Measurements from ENCODE around the gene COG8. TPM values are rescaled to one million over a fixed set of nuclear protein-coding genes. Genes with fewer than 3 reads are reported as not detected.
A peak's percentile ranks its signal among the peaks of the same experiment; 100 is the strongest.

COG8 gene
- total and polyA plus RNA-seq, 2 of the 8 experiments (the other 6 are each of a cell fraction or from before 2014, with no cell fraction given): 49.1 to 55.6 TPM

GRCh38 chr16:69329369-69330285 lies 9.7 kb downstream of the COG8 start:
- H3K79me2 ChIP-seq (ENCODE audit: control insufficient read depth in 1 of 2, insufficient read depth in 2 of 2, low read length in 2 of 2): peaks cover 9 to 49% of the 10 kb centered on the region in 2 experiments
- no peak overlapping the region for H2BK120ac ChIP-seq (replicated peaks; ENCODE audit: low read depth, low read length)
- ChIA-PET POLR2A (ENCODE audit: partially characterized antibody) (interaction anchor here (0.5 to 29.8 kb wide), 17 partner anchors 7 to 742 kb away, joined by 3 to 497 read pairs (median 4); partner anchors contain the start of genes CDH3, CHTF8, COG8 and NIP7), CTCF (ENCODE audit: partially characterized antibody) (interaction anchor here (1.1 to 2.4 kb wide), 3 partner anchors 9 to 428 kb away, joined by 3 to 7 read pairs (median 4); partner anchors contain the start of gene VPS4A)
- no peaks in the 10 kb centered on the region for H3K27me3 ChIP-seq (replicated peaks in 1 of 4; ENCODE audit: control insufficient read depth in 3 of 4, extremely low read depth in 1 of 4, insufficient read depth in 3 of 4, low read length in 3 of 4)
- peak overlapping the region; percentile 41 to 98 (median 86) for H3K9ac ChIP-seq (replicated peaks in 1 of 4; ENCODE audit: extremely low read depth in 1 of 4, low read depth in 3 of 4, low read length in 3 of 4)
- H2BK12ac ChIP-seq (ENCODE audit: low read depth, low read length): no peak overlapping the region
- peak overlapping the region; percentile 65; the same call in 1 of the 2 replicates for H3K27ac ChIP-seq (ENCODE audit: low read depth, low read length)
- peaks cover 17 to 69% (median 34%) of the 10 kb centered on the region in 4 experiments for H3K36me3 ChIP-seq (ENCODE audit: control insufficient read depth in 2 of 4, insufficient read depth in 4 of 4, low read length in 3 of 4)
- no peak overlapping the region for H2BK20ac ChIP-seq (ENCODE audit: low read length)
- H4K8ac ChIP-seq (ENCODE audit: extremely low read depth, insufficient read depth, low read length): peak overlapping the region; percentile 89; the same call in 1 of the 2 replicates
- WGBS, 2 experiments (ENCODE audit: extremely low coverage in 1 of 2, insufficient coverage in 1 of 2, insufficient read length in 1 of 2, insufficient replicate concordance in 2 of 2, low coverage in 1 of 2, low lambda C conversion rate in 2 of 2, missing lambda C conversion rate in 1 of 2): 9% methylated on average over 70 of the region's 77 CpGs; no CpG with 5 or more reads in 1 of the 2 experiments
- H3K4me2 ChIP-seq (ENCODE audit: insufficient read depth in 1 of 2, low read depth in 2 of 2, low read length in 2 of 2): peak overlapping the region; percentile 88 to 97
- H3K23me2 ChIP-seq (ENCODE audit: low read depth, low read length): peaks cover 11% of the 10 kb centered on the region; the same call in 1 of the 2 replicates
- no peak overlapping the region for H2AFZ ChIP-seq (ENCODE audit: low read length)
- no peak overlapping the region for H2BK15ac ChIP-seq (ENCODE audit: low read length)
- H2AK5ac ChIP-seq (ENCODE audit: low read depth, low read length): no peak overlapping the region
- no peak overlapping the region for H3K23ac ChIP-seq (ENCODE audit: insufficient read length)
- H3K4me3 ChIP-seq (ENCODE audit: extremely low read depth in 1 of 4, insufficient read depth in 2 of 4, low read depth in 3 of 4, low read length in 4 of 4): peak overlapping the region; percentile 49 to 93 (median 86)
- peaks cover 17% of the 10 kb centered on the region for H3K79me1 ChIP-seq (ENCODE audit: low read depth, low read length)
- DNase-seq (ENCODE audit: low read depth in 1 of 2, low spot score in 2 of 2) (no peak), FAIRE-seq (no peak)
- H3K4me1 ChIP-seq (replicated peaks in 1 of 4; ENCODE audit: control insufficient read depth in 3 of 4, insufficient read depth in 4 of 4, low read length in 3 of 4): peaks cover 6 to 19% (median 12%) of the 10 kb centered on the region in 4 experiments
- peak overlapping the region; percentile 70 for H3K4ac ChIP-seq (replicated peaks; ENCODE audit: insufficient read length, low read depth, low read length)
- H4K5ac ChIP-seq (ENCODE audit: insufficient read length, low read depth, low read length): peak overlapping the region; percentile 78
- H3K56ac ChIP-seq (replicated peaks; ENCODE audit: insufficient read length, low read depth, low read length): peak overlapping the region; percentile 55
- H2BK5ac ChIP-seq (ENCODE audit: low read depth, low read length): peak overlapping the region; percentile 66; the same call in 1 of the 2 replicates
- H4K91ac ChIP-seq (replicated peaks; ENCODE audit: insufficient read length, low read length): peak overlapping the region; percentile 47
- no peaks in the 10 kb centered on the region for H3K9me3 ChIP-seq (ENCODE audit: insufficient read depth in 2 of 2, low read depth in 1 of 2, low read length in 1 of 2)
- no peak overlapping the region for H3K14ac ChIP-seq (ENCODE audit: insufficient read length)
- peaks cover 10 to 30% of the 10 kb centered on the region in 2 experiments for H4K20me1 ChIP-seq (replicated peaks in 1 of 2; ENCODE audit: control insufficient read depth in 1 of 2, insufficient read depth in 2 of 2, low read length in 2 of 2)
- peak overlapping the region; percentile 87 for H3K18ac ChIP-seq (ENCODE audit: extremely low read depth, low read length)
- TF ChIP-seq SIN3A (conservative IDR thresholded peaks at IDR 0.05 in 1 of 2, IDR thresholded peaks at IDR 0.05 in 1 of 2; ENCODE audit: low read depth in 1 of 2, low read length in 2 of 2) (0 out of 4 replicates have a peak, but pooled peaks of 1 of the 2 experiments have one; percentile 73), HDAC6 (IDR thresholded peaks at IDR 0.05; ENCODE audit: low read depth, low read length) (no peak), KDM4A (IDR thresholded peaks at IDR 0.05; ENCODE audit: low read depth, low read length, severe bottlenecking) (peak; percentile 66), SRF (IDR thresholded peaks at IDR 0.05; ENCODE audit: low read depth, low read length) (no peak), RNF2 (IDR thresholded peaks at IDR 0.05; ENCODE audit: borderline replicate concordance, low read depth, low read length, missing control alignments, poor library complexity, severe bottlenecking) (no peak), SIRT6 (IDR thresholded peaks at IDR 0.05; ENCODE audit: low read length) (no peak), ASH2L (IDR thresholded peaks at IDR 0.05; ENCODE audit: low read length) (peak; percentile 42), POLR2AphosphoS5 (IDR thresholded peaks at IDR 0.05; ENCODE audit: low read depth, low read length) (0 out of 2 replicates have a peak, but pooled peaks have one; percentile 1)
- TF ChIP-seq, protein P1, sequence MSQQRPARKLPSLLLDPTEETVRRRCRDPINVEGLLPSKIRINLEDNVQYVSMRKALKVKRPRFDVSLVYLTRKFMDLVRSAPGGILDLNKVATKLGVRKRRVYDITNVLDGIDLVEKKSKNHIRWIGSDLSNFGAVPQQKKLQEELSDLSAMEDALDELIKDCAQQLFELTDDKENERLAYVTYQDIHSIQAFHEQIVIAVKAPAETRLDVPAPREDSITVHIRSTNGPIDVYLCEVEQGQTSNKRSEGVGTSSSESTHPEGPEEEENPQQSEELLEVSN (IDR thresholded peaks at IDR 0.05): no peak
